Astrocyte of the spinal cord (primary cell): ENCODE measurements around the gene PLXNA2.

ENCODE experiments used
- DNase-seq: peaks from one replicate; pipeline ENCODE4 v3.0.0; 2011; ENCODE audit warnings: low read depth, low spot score
- H3K4me3 ChIP-seq: 2 replicates; pipeline ENCODE4 v1.5.1; 2011; ENCODE audit warnings: low read depth, mild to moderate bottlenecking, low read length, moderate library complexity
- CTCF ChIP-seq: IDR thresholded peaks from 2 replicates; pipeline ENCODE4 v1.5.1; 2012; ENCODE audit warnings: low read depth, mild to moderate bottlenecking, low read length, inconsistent platforms
- in situ Hi-C: cut with HindIII; loops from 2 replicates; pipeline ENCODE4 v1.10.0; 2017; ENCODE audit warnings: low sequenced_read_pairs

The PLXNA2 gene

DNA sequence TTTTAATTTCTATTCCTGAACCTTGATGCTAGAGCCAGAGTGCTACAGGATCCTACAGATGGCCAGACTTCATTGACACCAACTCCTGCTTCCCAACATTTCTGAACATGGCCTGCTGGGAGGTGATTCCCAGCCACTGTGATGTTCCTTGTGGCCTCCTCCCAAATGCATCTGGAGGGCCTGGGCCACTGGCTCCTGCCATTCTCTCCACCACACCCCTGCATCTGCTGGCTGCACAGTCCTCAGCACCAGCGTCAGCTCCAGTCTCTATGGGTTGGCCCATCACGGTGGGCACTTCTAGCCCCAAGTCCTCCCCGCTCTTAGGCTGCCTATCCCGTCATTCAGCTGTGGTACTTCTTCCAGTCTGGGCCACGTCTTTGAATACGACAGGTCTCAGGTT, 242.1 kb downstream of the PLXNA2 start:
- DNase-seq = no peak
- TF ChIP-seq CTCF = no peak
- in situ Hi-C loops = no loop called here
- H3K4me3 ChIP-seq = no peak overlapping the region

DNA sequence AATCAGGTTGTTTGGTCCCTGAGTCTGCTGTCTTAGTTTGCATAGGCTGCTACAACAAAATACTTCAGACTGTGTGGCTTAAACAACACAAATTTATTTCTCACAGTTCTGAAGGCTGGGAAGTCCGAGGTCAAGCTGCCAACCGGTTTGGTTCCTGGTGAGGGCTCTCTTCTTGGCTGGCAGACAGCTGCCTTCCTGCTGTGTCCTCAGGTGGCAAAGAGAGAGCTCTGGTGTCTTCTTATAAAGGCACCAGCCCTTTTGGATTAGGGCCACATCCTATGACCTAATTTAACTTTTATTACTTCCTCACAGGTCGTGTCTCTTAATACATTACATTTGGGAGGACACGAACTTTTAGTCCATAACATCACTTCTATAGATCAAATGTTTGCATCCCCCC, 243.7 kb downstream of the PLXNA2 start:
- in situ Hi-C loops = no loop called here
- TF ChIP-seq CTCF = no peak
- DNase-seq = no peak
- no peak overlapping the region for H3K4me3 ChIP-seq

- TF ChIP-seq CTCF = no peak
- in situ Hi-C loops = no loop called here
- no peak for DNase-seq
- H3K4me3 ChIP-seq = no peak overlapping the region
Measured at GRCh38 chr1:207999972-208000371, 244.2 kb downstream of the PLXNA2 start.

DNA sequence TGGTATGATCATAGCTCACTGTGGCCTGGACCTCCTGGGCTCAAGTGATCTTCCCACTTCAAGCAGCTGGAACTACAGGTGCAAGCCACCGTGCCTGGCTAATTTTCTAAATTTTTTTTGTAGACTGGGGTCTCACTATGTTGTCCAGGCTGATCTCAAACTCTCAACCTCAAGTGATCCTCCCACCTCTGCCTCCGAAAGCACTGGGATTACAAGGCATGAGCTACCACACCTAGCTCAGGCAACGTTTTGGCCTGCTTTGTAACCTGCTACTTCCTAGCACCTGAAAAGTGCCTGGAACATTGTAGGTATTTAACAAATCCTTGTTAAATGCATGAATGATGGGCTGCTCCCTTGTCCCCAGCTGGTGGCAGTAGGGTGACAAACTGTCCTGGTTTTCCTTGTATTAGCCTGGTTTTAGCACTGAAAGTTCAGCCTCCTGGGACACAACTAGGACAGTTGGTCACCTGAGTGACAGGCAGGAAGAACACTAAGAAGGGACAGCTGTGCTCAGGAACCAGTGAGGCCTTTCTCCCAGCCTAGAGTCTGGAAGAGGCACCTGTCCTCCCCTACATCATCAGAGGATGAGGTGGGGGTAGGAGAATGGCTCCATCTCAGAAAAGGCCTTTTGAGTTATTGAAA, 244.8 kb downstream of the PLXNA2 start:
- DNase-seq = no peak
- H3K4me3 ChIP-seq = no peak overlapping the region
- in situ Hi-C loops = no loop called here
- TF ChIP-seq CTCF = no peak

DNA sequence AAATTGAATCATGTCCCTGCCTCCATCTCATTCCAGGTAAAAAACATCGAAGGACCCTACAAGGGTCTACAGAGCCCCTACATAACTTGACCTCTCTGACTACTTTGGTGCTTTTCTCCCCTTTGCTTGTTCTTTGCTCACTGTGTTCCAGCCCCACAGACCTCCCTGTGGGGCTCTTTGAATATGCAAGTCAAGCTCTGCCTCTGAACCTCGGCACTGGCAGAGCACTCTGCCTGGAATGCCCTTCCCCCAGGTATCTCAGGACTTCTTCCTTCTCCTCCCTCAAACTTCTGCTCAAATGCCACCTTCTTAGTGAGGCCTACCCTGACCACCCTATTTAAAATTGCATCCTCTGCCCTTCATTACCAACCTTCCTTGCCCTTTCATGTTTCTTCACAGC, 245.5 kb downstream of the PLXNA2 start:
- no peak for TF ChIP-seq CTCF
- in situ Hi-C loops = no loop called here
- H3K4me3 ChIP-seq = no peak overlapping the region
- DNase-seq = no peak

GRCh38 chr1:207997486-207998268, 246.5 kb downstream of the PLXNA2 start:
- H3K4me3 ChIP-seq = no peak overlapping the region
- peak; percentile 87 for TF ChIP-seq CTCF
- peak; percentile 65 for DNase-seq
- in situ Hi-C loops = no loop called here
